Suprapubic skin (tissue), 4 donors: ENCODE results near the gene CDK5R1. TPM values are rescaled to one million over a fixed set of nuclear protein-coding genes. Genes with fewer than 3 reads are reported as not detected.

ENCODE experiments used
- DNase-seq, 2 donors: peaks; one replicate each; pipeline ENCODE4 v3.0.0-alpha.2; 2019; ENCODE audit warnings: low spot score in 2 of 2
- H3K27ac ChIP-seq: fragments of 200-600 bp; sonication (generic); one replicate; pipeline ENCODE4 v1.5.1; 2019
- H3K27me3 ChIP-seq: fragments of 200-600 bp; sonication (generic); one replicate; pipeline ENCODE4 v1.5.1; 2019
- H3K36me3 ChIP-seq: fragments of 200-600 bp; sonication (generic); one replicate; pipeline ENCODE4 v1.5.1; 2019
- H3K4me1 ChIP-seq: fragments of 200-600 bp; sonication (generic); one replicate; pipeline ENCODE4 v1.5.1; 2019
- H3K4me3 ChIP-seq: fragments of 200-600 bp; sonication (generic); one replicate; pipeline ENCODE4 v1.5.1; 2019; ENCODE audit warnings: mild to moderate bottlenecking
- H3K9me3 ChIP-seq: fragments of 200-600 bp; sonication (generic); one replicate; pipeline ENCODE4 v1.5.1; 2019
- EP300 ChIP-seq: sonication (generic); formaldehyde crosslinking; IDR thresholded peaks from one replicate; pipeline ENCODE4 v1.6.1; 2017; ENCODE audit warnings: antibody characterized with exemption
- POLR2A ChIP-seq, 2 donors: fragments of 450-650 bp; IDR thresholded peaks; one replicate each; pipeline ENCODE4 v1.6.1; 2017; ENCODE audit warnings: antibody characterized with exemption in 2 of 2, mild to moderate bottlenecking in 2 of 2, moderate library complexity in 2 of 2
- POLR2AphosphoS5 ChIP-seq, 3 donors: sonication (generic); formaldehyde crosslinking; IDR thresholded peaks; one replicate each; pipeline ENCODE4 v1.6.1; 2017; ENCODE audit warnings: antibody characterized with exemption in 3 of 3
- WGBS: methylation state at CpG from one replicate; pipeline ENCODE4 v1.1.5; 2018; 5-methylcytosine and 5-hydroxymethylcytosine counted together
- total RNA-seq, 4 donors: library from RNA; depleted of rRNA; stranded (reverse); fragments of >200 nt; gene quantifications; one replicate each; pipeline ENCODE4 v1.1.0, GENCODE V29; 2016
- TF ChIP-seq, protein P1 (sequence below), 2 donors: fragments of 200-600 bp in 1 of 2; fragments of 450-650 bp in 1 of 2; sonication (generic) in 1 of 2; IDR thresholded peaks; one replicate each; pipeline ENCODE4 v1.5.1; 2016 to 2019; ENCODE audit warnings: antibody characterized with exemption in 2 of 2, mild to moderate bottlenecking in 1 of 2, moderate library complexity in 1 of 2

CDK5R1 gene
- total RNA-seq, 4 donors from 2014 or later: 3.5 to 6.9 (median 5.5) TPM

DNA sequence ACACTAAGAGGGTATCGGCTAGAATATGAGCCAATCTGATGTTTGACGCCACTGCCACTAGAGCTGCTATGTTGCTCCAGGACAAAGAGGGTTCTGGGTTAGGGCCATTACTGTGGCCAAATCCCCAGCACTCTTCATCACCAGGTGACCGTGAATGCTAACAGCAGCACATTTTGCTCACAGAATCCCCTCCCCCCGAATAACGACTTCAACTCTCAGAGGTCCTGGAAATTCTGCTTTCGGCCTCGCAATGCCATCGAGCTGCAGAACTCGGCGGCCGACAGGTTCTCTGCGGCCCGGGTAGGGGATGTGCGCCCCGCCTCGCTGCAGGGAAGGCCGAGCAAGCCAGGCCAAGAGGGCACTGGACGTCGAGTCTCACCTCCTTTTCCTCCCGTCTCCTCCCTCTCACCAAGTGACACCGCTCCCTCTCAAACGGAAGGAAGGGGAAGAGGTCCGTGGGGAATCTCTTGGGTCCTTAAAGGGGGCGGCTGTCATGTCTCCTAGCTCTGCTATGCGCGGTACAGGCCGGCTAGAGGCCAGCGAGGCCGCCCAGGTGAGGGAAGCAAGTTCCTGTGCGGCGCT, 31.9 kb downstream of the CDK5R1 start:
- peak overlapping the region; percentile 60 for H3K4me3 ChIP-seq
- H3K9me3 ChIP-seq: no peaks in the 10 kb centered on the region
- DNase-seq: no peak
- TF ChIP-seq POLR2A (IDR thresholded peaks at IDR 0.05) (no peak), EP300 (no peak), POLR2AphosphoS5 (IDR thresholded peaks at IDR 0.05) (no peak)
- TF ChIP-seq, protein P1, sequence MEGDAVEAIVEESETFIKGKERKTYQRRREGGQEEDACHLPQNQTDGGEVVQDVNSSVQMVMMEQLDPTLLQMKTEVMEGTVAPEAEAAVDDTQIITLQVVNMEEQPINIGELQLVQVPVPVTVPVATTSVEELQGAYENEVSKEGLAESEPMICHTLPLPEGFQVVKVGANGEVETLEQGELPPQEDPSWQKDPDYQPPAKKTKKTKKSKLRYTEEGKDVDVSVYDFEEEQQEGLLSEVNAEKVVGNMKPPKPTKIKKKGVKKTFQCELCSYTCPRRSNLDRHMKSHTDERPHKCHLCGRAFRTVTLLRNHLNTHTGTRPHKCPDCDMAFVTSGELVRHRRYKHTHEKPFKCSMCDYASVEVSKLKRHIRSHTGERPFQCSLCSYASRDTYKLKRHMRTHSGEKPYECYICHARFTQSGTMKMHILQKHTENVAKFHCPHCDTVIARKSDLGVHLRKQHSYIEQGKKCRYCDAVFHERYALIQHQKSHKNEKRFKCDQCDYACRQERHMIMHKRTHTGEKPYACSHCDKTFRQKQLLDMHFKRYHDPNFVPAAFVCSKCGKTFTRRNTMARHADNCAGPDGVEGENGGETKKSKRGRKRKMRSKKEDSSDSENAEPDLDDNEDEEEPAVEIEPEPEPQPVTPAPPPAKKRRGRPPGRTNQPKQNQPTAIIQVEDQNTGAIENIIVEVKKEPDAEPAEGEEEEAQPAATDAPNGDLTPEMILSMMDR (IDR thresholded peaks at IDR 0.05): no peak
- H3K4me1 ChIP-seq: peaks cover 22% of the 10 kb centered on the region
- H3K27ac ChIP-seq: no peak overlapping the region
- no peaks in the 10 kb centered on the region for H3K36me3 ChIP-seq
- WGBS: 53% methylated on average over 17 of the region's 31 CpGs
- H3K27me3 ChIP-seq: no peaks in the 10 kb centered on the region

DNA sequence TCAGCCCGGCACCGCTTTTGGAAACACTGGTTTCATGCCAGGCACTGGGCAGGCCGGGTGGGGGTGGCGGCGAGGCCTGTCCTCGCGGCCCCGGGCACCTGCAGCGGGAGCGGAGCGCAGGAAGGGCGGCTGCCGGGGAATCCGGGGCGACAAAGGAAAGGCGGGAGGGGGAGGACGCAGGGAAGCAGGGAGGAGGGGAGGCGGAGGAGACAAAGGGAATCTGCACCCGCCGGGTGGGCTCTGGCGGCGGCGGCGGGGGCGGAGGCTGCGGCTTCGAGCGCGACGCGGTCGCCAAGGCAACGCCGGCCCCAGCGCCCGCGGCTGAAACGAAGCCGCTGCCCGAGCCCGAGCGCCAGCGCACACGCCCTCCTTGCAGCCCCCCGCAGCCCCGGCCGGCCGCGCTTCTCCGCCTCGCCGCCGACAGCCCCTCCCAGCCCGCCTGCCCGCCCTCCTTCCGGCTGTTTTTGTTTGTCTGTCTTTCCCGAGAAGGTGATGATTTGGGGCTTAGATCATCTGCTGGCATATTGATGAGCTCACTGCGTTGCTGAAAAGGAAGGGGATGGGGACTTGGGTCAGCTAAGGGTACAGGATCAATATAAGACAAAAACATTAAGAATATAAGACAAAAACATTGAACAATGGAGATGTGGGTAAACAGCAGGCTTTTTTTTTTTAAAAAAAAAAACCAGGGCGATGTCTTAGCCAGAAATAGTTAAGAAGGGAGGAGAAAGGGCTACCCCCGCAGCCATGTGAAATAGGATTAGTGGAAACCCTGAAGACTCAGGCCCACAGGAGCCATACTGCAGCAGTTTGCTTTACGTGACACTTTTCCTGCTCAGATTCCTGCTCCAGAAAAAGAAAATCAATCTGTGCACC, 32.7 kb downstream of the CDK5R1 start:
- no peaks in the 10 kb centered on the region for H3K9me3 ChIP-seq
- TF ChIP-seq, protein P1 (IDR thresholded peaks at IDR 0.05): no peak
- TF ChIP-seq POLR2AphosphoS5 (IDR thresholded peaks at IDR 0.05) (no peak), EP300 (no peak), POLR2A (IDR thresholded peaks at IDR 0.05) (no peak)
- under 1% methylated on average over 47 of the region's 61 CpGs for WGBS
- H3K4me1 ChIP-seq: peaks cover 22% of the 10 kb centered on the region
- peak in 1 of 2 donors; percentile 67 for DNase-seq
- no peaks in the 10 kb centered on the region for H3K27me3 ChIP-seq
- no peak overlapping the region for H3K27ac ChIP-seq
- peak overlapping the region; percentile 60 for H3K4me3 ChIP-seq
- no peaks in the 10 kb centered on the region for H3K36me3 ChIP-seq

GRCh38 chr17:32520104-32520701, 33.4 kb downstream of the CDK5R1 start:
- Histone ChIP-seq H3K27me3 (no peaks in the 10 kb centered on the region), H3K4me1 (peaks cover 22% of the 10 kb centered on the region), H3K4me3 (peak overlapping the region; percentile 60), H3K9me3 (no peaks in the 10 kb centered on the region), H3K36me3 (no peaks in the 10 kb centered on the region), H3K27ac (no peak overlapping the region)
- 56% methylated on average over 17 of the region's 17 CpGs for WGBS
- peak in 1 of 2 donors; percentile 75 for DNase-seq
- TF ChIP-seq POLR2A (IDR thresholded peaks at IDR 0.05) (no peak), POLR2AphosphoS5 (IDR thresholded peaks at IDR 0.05) (no peak), EP300 (no peak)
- TF ChIP-seq, protein P1 (IDR thresholded peaks at IDR 0.05): no peak

GRCh38 chr17:32520737-32521404, 34.1 kb downstream of the CDK5R1 start:
- DNase-seq: peak in 1 of 2 donors; percentile 15
- Histone ChIP-seq H3K27ac (no peak overlapping the region), H3K4me3 (no peak overlapping the region), H3K4me1 (peaks cover 22% of the 10 kb centered on the region), H3K27me3 (no peaks in the 10 kb centered on the region), H3K36me3 (no peaks in the 10 kb centered on the region), H3K9me3 (no peaks in the 10 kb centered on the region)
- TF ChIP-seq POLR2A (IDR thresholded peaks at IDR 0.05) (no peak), EP300 (no peak), POLR2AphosphoS5 (IDR thresholded peaks at IDR 0.05) (no peak)
- TF ChIP-seq, protein P1 (IDR thresholded peaks at IDR 0.05): no peak
- WGBS: 95% methylated on average over 9 of the region's 9 CpGs
